ENCODE data around the gene TIMM13.

DNA sequence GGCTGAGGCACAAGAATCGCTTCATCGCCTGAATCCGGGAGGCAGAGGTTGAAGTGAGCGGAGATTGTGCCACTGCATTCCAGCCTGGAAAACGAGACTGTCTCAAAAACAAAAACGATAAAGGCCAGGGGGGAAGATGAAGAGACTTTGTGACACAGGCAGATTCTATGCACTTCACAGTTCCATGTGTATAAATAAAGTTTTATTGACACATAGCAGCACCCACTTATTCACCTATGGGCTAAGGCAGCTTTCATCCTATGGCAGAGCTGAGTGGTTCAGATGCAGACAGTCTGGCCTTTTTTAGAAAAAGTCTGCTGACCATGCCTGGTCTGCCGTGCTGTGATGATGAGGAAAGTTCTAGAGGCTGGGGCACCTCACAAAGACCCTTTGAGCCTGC is 23.8 kb upstream of the TIMM13 start:
- TF ChIP-seq POLR2AphosphoS5 (IDR thresholded peaks at IDR 0.05) = no peak
- TF ChIP-seq, protein P1, sequence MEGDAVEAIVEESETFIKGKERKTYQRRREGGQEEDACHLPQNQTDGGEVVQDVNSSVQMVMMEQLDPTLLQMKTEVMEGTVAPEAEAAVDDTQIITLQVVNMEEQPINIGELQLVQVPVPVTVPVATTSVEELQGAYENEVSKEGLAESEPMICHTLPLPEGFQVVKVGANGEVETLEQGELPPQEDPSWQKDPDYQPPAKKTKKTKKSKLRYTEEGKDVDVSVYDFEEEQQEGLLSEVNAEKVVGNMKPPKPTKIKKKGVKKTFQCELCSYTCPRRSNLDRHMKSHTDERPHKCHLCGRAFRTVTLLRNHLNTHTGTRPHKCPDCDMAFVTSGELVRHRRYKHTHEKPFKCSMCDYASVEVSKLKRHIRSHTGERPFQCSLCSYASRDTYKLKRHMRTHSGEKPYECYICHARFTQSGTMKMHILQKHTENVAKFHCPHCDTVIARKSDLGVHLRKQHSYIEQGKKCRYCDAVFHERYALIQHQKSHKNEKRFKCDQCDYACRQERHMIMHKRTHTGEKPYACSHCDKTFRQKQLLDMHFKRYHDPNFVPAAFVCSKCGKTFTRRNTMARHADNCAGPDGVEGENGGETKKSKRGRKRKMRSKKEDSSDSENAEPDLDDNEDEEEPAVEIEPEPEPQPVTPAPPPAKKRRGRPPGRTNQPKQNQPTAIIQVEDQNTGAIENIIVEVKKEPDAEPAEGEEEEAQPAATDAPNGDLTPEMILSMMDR (IDR thresholded peaks at IDR 0.05) = no peak
- no peak for TF ChIP-seq POLR2A (IDR thresholded peaks at IDR 0.05)
